Activated CD8-positive, alpha-beta memory T cell treated with anti-CD3 and anti-CD28 coated beads for 36 hours (primary cell): ENCODE measurements around the gene RREB1. TPM values are rescaled to one million over a fixed set of nuclear protein-coding genes. Genes with fewer than 3 reads are reported as not detected.

Experiments
- CTCF ChIA-PET: fragments of 350-600 bp; sonication (Branson Sonifier 250); formaldehyde crosslinking; loops from one replicate; lab custom pipeline; 2021; ENCODE audit warnings: antibody characterized with exemption; lab: Charles Lee
- POLR2A ChIA-PET: fragments of 350-600 bp; sonication (Branson Sonifier 250); formaldehyde crosslinking; loops from one replicate; lab custom pipeline; 2021; ENCODE audit warnings: antibody characterized with exemption; lab: Charles Lee
- total RNA-seq, 2 experiments: library from RNA; stranded (reverse); gene quantifications; one replicate each; pipeline ENCODE4 v1.2.3, GENCODE V29; 2021

The RREB1 gene
- total RNA-seq, 2 experiments from 2014 or later, result 16.8 to 18.3 TPM

- CTCF ChIA-PET, result interaction anchor here (0.6 kb wide), 1 partner anchor 30 kb away, joined by 3 read pairs; the partner anchor contains the start of gene RREB1
- POLR2A ChIA-PET, result interaction anchor here (0.8 to 1.9 kb wide), 5 partner anchors 10 to 51 kb away, joined by 3 to 12 read pairs (median 5); partner anchors contain the start of gene RREB1
These were observed 29.7 kb downstream of the RREB1 start for GRCh38 chr6:7137335-7138045.

- POLR2A ChIA-PET, result interaction anchor here (0.8 to 1.9 kb wide), 5 partner anchors 9 to 51 kb away, joined by 3 to 12 read pairs (median 5); partner anchors contain the start of gene RREB1
- CTCF ChIA-PET, result no interaction called here
These were observed 30.3 kb downstream of the RREB1 start for GRCh38 chr6:7138046-7138531.

- CTCF ChIA-PET, result no interaction called here
- POLR2A ChIA-PET, result interaction anchor here (1.5 kb wide), 1 partner anchor 8 kb away, joined by 5 read pairs; no protein-coding TSS in a partner anchor
These were observed 31.2 kb downstream of the RREB1 start for GRCh38 chr6:7138921-7139358.

- POLR2A ChIA-PET, result no interaction called here
- CTCF ChIA-PET, result no interaction called here
These were observed 32.2 kb downstream of the RREB1 start for GRCh38 chr6:7139835-7140470.

- POLR2A ChIA-PET, result no interaction called here
- CTCF ChIA-PET, result no interaction called here
These were observed 33.0 kb downstream of the RREB1 start for GRCh38 chr6:7140631-7141378.

GRCh38 chr6:7142228-7142801, 34.6 kb downstream of the RREB1 start:
- POLR2A ChIA-PET, result no interaction called here
- CTCF ChIA-PET, result no interaction called here

GRCh38 chr6:7142918-7143475, 35.2 kb downstream of the RREB1 start:
- CTCF ChIA-PET, result no interaction called here
- POLR2A ChIA-PET, result no interaction called here

- ChIA-PET POLR2A (no interaction called here), CTCF (no interaction called here)
These were observed 35.8 kb downstream of the RREB1 start for GRCh38 chr6:7143476-7143974.

- POLR2A ChIA-PET, result no interaction called here
- CTCF ChIA-PET, result no interaction called here
These were observed 37.3 kb downstream of the RREB1 start for GRCh38 chr6:7144872-7145584.

- CTCF ChIA-PET, result no interaction called here
- POLR2A ChIA-PET, result no interaction called here
These were observed 37.8 kb downstream of the RREB1 start for GRCh38 chr6:7145585-7145884.

GRCh38 chr6:7145885-7146828, 38.4 kb downstream of the RREB1 start:
- ChIA-PET POLR2A (interaction anchor here (1.3 kb wide), 1 partner anchor 8 kb away, joined by 5 read pairs; no protein-coding TSS in a partner anchor), CTCF (interaction anchor here (0.8 kb wide), 1 partner anchor 74 kb away, joined by 3 read pairs; no protein-coding TSS in a partner anchor)

GRCh38 chr6:7147051-7147671, 39.4 kb downstream of the RREB1 start:
- ChIA-PET CTCF (no interaction called here), POLR2A (interaction anchor here (1.3 kb wide), 1 partner anchor 9 kb away, joined by 5 read pairs; no protein-coding TSS in a partner anchor)

- CTCF ChIA-PET, result no interaction called here
- POLR2A ChIA-PET, result interaction anchor here (1.3 kb wide), 1 partner anchor 10 kb away, joined by 5 read pairs; no protein-coding TSS in a partner anchor
These were observed 40.5 kb downstream of the RREB1 start for GRCh38 chr6:7148100-7148822.

GRCh38 chr6:7150381-7151064, 42.8 kb downstream of the RREB1 start:
- POLR2A ChIA-PET, result interaction anchor here (0.6 to 1.0 kb wide), 2 partner anchors 90 to 102 kb away, joined by 4 to 6 read pairs; no protein-coding TSS in a partner anchor
- CTCF ChIA-PET, result no interaction called here

- CTCF ChIA-PET, result no interaction called here
- POLR2A ChIA-PET, result no interaction called here
These were observed 43.6 kb downstream of the RREB1 start for GRCh38 chr6:7151381-7151780.
